ENCODE results near the gene OR5K1. TPM values are rescaled to one million over a fixed set of nuclear protein-coding genes. Genes with fewer than 3 reads are reported as not detected.
A peak's percentile ranks its signal among the peaks of the same experiment; 100 is the strongest.

Gene OR5K1
- total RNA-seq, 1 experiment from 2014 or later = not detected

DNA sequence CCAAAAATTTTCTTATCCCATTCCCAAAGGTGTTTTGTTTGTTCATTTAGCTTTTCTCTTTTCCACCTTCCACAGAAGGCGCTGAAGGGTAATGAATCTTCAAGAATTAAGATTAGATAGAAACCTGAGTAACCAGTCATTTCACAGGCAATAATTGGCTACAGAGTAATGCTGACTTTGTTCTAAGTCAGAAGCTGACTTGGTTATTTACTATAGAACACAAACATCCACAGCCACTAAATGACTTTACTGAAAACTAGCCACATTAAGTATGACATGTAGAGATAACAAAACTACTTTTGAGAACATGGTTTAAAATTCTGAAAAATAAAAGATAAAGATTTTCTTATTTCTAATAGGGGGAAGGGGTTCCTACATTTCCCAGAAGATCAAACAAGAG is 51.9 kb downstream of the OR5K1 start:
- no peak for DNase-seq (ENCODE audit: low spot score)

DNA sequence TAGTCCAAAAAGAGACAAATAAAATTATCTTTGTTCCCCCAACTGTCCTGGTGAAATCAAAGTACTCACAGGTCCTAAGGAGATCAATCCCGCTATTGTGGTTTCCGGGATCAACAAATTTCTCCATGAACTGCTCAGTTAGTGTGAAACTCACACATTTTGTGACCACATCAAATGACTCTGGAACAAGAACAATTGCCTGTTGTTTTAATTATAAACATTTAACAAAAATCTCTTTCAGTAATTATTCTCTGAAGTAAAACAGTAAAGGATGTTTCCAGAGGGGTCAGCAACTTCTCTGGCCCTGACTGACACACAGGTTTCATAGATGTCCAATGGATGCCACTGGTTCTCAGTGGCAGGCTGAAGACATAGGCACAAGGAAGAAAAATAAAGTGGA is 55.8 kb downstream of the OR5K1 start:
- no peak for DNase-seq (ENCODE audit: low spot score)

DNA sequence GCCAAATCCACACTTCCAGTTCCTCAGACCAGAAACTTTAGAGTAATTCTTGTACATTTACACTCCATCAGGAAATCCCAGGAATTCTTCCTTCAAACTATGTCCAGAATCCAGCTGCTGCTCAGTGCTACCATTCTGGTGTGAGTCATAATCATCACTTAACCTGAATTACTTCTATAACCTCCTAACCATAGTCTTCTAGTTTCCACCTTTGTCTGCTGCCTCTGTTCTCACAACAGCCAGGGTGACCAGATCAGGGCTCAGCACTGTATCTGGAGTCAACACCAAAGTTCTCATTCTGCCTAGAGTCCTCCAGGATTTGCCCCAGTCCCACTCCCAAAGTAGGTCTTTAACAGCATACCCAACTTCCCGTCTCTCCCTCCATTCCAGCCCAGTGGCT is 56.4 kb downstream of the OR5K1 start:
- no peak for DNase-seq (ENCODE audit: low spot score)

DNA sequence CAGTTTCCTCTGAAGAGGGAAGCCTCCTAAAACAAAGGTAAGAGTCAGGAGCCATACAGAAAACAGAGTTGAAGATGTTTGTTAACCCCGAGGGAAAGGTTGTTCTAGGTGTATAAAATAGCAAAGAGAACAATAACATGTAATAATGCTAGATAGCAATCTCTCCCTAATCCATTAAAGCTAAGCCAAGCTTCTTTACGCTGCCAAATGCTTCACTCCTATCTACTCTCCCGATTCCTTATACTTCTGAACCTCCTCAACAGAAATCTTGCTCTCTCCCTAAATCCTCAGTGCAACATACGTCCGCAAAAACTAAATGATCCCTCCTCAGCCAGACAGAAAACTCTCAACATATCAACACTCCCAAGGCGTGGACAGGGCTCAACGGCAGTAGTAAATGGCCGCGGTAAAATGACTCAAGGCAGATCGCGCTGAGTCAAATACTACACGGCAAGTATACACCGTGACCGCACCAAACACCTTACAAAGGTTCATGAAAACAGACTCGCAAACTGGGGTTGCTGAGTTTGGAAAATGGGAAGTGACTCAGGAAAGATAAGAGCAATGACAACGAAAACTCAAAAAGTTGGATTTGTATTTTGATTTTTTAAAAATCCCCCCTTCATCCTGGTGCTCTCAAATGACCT is 59.0 kb downstream of the OR5K1 start:
- DNase-seq (ENCODE audit: low spot score) = peak; percentile 75

Other genes with a start within 250 kb of the OR5K1 start
- not detected in 2 replicates for gene OR5H6, start 199.0 kb upstream of the OR5K1 start, total RNA-seq (2014; rRNA removed; shearing (Covaris generic))
- gene OR5H2, start 180.7 kb upstream of the OR5K1 start, total RNA-seq (2014; rRNA removed; shearing (Covaris generic)) = not detected in 2 replicates
- gene OR5K4, start 109.3 kb upstream of the OR5K1 start, total RNA-seq (2014; rRNA removed; shearing (Covaris generic)) = not detected in 2 replicates
- not detected in 2 replicates for gene OR5K3, start 72.5 kb upstream of the OR5K1 start, total RNA-seq (2014; rRNA removed; shearing (Covaris generic))
- gene OR5K2, start 34.5 kb downstream of the OR5K1 start, total RNA-seq (2014; rRNA removed; shearing (Covaris generic)) = not detected in 2 replicates
- 140 and 166 TPM in 2 replicates for gene CLDND1, start 59.7 kb downstream of the OR5K1 start, total RNA-seq (2014; rRNA removed; shearing (Covaris generic))
- not detected in 2 replicates for gene GPR15, start 68.8 kb downstream of the OR5K1 start, total RNA-seq (2014; rRNA removed; shearing (Covaris generic))
- gene CPOX, start 130.4 kb downstream of the OR5K1 start, total RNA-seq (2014; rRNA removed; shearing (Covaris generic)) = 37.1 and 41.3 TPM in 2 replicates

Data from A172 (cell line).